LHCN-M2 (cell line): ENCODE results near the gene BPIFA1. TPM values are rescaled to one million over a fixed set of nuclear protein-coding genes. Genes with fewer than 3 reads are reported as not detected.

Experiments used
- DNase-seq: peaks from one replicate; pipeline ENCODE4 v3.0.0-alpha.2; 2012; ENCODE audit warnings: low read depth
- total RNA-seq: library from RNA; depleted of rRNA; stranded (reverse); fragments of >200 nt; gene quantifications from 2 replicates; pipeline ENCODE4 v1.2.3, GENCODE V29; 2014

Gene BPIFA1
- total RNA-seq, 1 experiment from 2014 or later: not detected

GRCh38 chr20:33239979-33240736, 4.4 kb downstream of the BPIFA1 start:
- no peak for DNase-seq

GRCh38 chr20:33240923-33241322, 5.1 kb downstream of the BPIFA1 start:
- DNase-seq: no peak

GRCh38 chr20:33242319-33243100, 6.7 kb downstream of the BPIFA1 start:
- no peak for DNase-seq

GRCh38 chr20:33246077-33246476, 10.3 kb downstream of the BPIFA1 start:
- DNase-seq: no peak

GRCh38 chr20:33249456-33249855, 13.7 kb downstream of the BPIFA1 start:
- DNase-seq: no peak

- DNase-seq: peak; percentile 43
These were observed 14.9 kb downstream of the BPIFA1 start for GRCh38 chr20:33250666-33251065.

GRCh38 chr20:33251496-33251895, 15.7 kb downstream of the BPIFA1 start:
- DNase-seq: no peak

GRCh38 chr20:33252460-33252859, 16.7 kb downstream of the BPIFA1 start:
- DNase-seq: no peak

- DNase-seq: no peak
These were observed 19.2 kb downstream of the BPIFA1 start for GRCh38 chr20:33255005-33255404.

- no peak for DNase-seq
These were observed 21.4 kb downstream of the BPIFA1 start for GRCh38 chr20:33257237-33257636.

- DNase-seq: no peak
These were observed 23.6 kb downstream of the BPIFA1 start for GRCh38 chr20:33259371-33259770.

GRCh38 chr20:33261465-33261864, 25.7 kb downstream of the BPIFA1 start:
- DNase-seq: peak; percentile 17

- DNase-seq: peak; percentile 71
These were observed 26.9 kb downstream of the BPIFA1 start for GRCh38 chr20:33262658-33263065.

GRCh38 chr20:33263784-33264183, 28.0 kb downstream of the BPIFA1 start:
- DNase-seq: no peak

- DNase-seq: no peak
These were observed 31.9 kb downstream of the BPIFA1 start for GRCh38 chr20:33267701-33268100.

GRCh38 chr20:33272155-33272873, 36.5 kb downstream of the BPIFA1 start:
- no peak for DNase-seq

- no peak for DNase-seq
These were observed 37.5 kb downstream of the BPIFA1 start for GRCh38 chr20:33273117-33273851.

GRCh38 chr20:33275215-33275614, 39.4 kb downstream of the BPIFA1 start:
- no peak for DNase-seq

- DNase-seq: no peak
These were observed 40.1 kb downstream of the BPIFA1 start for GRCh38 chr20:33275871-33276270.

GRCh38 chr20:33276303-33277113, 40.7 kb downstream of the BPIFA1 start:
- no peak for DNase-seq
